Stomach smooth muscle (tissue), 2 donors: ENCODE data around the gene PNRC1.
"Not testable (repeated sequence)": the region's sequence is repeated elsewhere in the genome, so short reads cannot be mapped to it uniquely, and the experiment has no call there.

Experiments
- H3K27ac ChIP-seq: one replicate; pipeline ENCODE4 v1.7.0; 2013; ENCODE audit warnings: mild to moderate bottlenecking, low read length, inconsistent platforms
- H3K27me3 ChIP-seq, 2 donors: one replicate each; pipeline ENCODE4 v1.7.0; 2013; ENCODE audit warnings: low read length in 2 of 2; ENCODE audit not compliant: insufficient read depth in 2 of 2, control insufficient read depth in 1 of 2
- H3K36me3 ChIP-seq, 2 donors: one replicate each; pipeline ENCODE4 v1.7.0; 2013; ENCODE audit warnings: low read length in 2 of 2; ENCODE audit not compliant: control insufficient read depth in 2 of 2, insufficient read depth in 2 of 2
- H3K4me1 ChIP-seq: one replicate; pipeline ENCODE4 v1.7.0; 2013; ENCODE audit warnings: low read length; ENCODE audit not compliant: control insufficient read depth, insufficient read depth
- H3K4me3 ChIP-seq, 2 donors: one replicate each; pipeline ENCODE4 v1.7.0; 2013; ENCODE audit warnings: low read length in 2 of 2
- H3K9ac ChIP-seq, 2 donors: one replicate each; pipeline ENCODE4 v1.7.0; 2013; ENCODE audit warnings: low read length in 2 of 2, mild to moderate bottlenecking in 1 of 2
- H3K9me3 ChIP-seq, 2 donors: one replicate each; pipeline ENCODE4 v1.7.0; 2013; ENCODE audit warnings: low read length in 2 of 2; ENCODE audit not compliant: control insufficient read depth in 2 of 2
- donor health status: healthy.
- donor health status: Pancreatic carcinoma.

Gene PNRC1

GRCh38 chr6:89080281-89081128, at the start of gene PNRC1:
Gene PNRC1 (plus strand): TSS chr6:89080751. CDS start chr6:89080895, 144 bp downstream.
- Histone ChIP-seq H3K4me1 (peaks cover 5% of the 10 kb centered on the region), H3K4me3 (peak within 1 kb of the TSS; percentile 95 to 96)

GRCh38 chr6:89032599-89032998, 48.0 kb upstream of the PNRC1 start:
- Histone ChIP-seq H3K9me3 (no peaks in the 10 kb centered on the region), H3K36me3 (no peaks in the 10 kb centered on the region), H3K27me3 (no peaks in the 10 kb centered on the region), H3K9ac (no peak overlapping the region), H3K4me3 (no peak overlapping the region), H3K4me1 (peaks cover 15% of the 10 kb centered on the region), H3K27ac (no peak overlapping the region)

More at GRCh38 chr6:89080281-89081128, at the start of gene PNRC1:
- Histone ChIP-seq H3K9me3 (no peaks in the 10 kb centered on the region), H3K36me3 (peaks cover 8 to 24% of the 10 kb centered on the region in 2 donors), H3K9ac (peak within 1 kb of the TSS; percentile 99 to 100), H3K27ac (peak within 1 kb of the TSS; percentile 100), H3K27me3 (no peaks in the 10 kb centered on the region)

- Histone ChIP-seq H3K27ac (no peak overlapping the region), H3K9ac (no peak overlapping the region)
Observed at GRCh38 chr6:89033461-89033860, 47.1 kb upstream of the PNRC1 start.

GRCh38 chr6:89034116-89034515, 46.4 kb upstream of the PNRC1 start:
- not testable (repeated sequence) for H3K9ac ChIP-seq, H3K27ac ChIP-seq, H3K36me3 ChIP-seq, H3K4me3 ChIP-seq, H3K27me3 ChIP-seq, H3K9me3 ChIP-seq
- peaks cover 15% of the 10 kb centered on the region for H3K4me1 ChIP-seq

More at GRCh38 chr6:89033461-89033860, 47.1 kb upstream of the PNRC1 start:
- Histone ChIP-seq H3K36me3 (no peaks in the 10 kb centered on the region), H3K27me3 (no peaks in the 10 kb centered on the region), H3K4me3 (no peak overlapping the region), H3K9me3 (peaks cover 3 to 4% of the 10 kb centered on the region in 2 donors), H3K4me1 (peaks cover 15% of the 10 kb centered on the region)

- H3K9ac ChIP-seq: peak overlapping the region; percentile 61 to 68
- H3K27me3 ChIP-seq: no peaks in the 10 kb centered on the region
- peaks cover 15% of the 10 kb centered on the region for H3K4me1 ChIP-seq
- H3K27ac ChIP-seq: peak overlapping the region; percentile 93
- peaks cover 3 to 4% of the 10 kb centered on the region in 2 donors for H3K9me3 ChIP-seq
- peak overlapping the region; percentile 2 to 50 for H3K4me3 ChIP-seq
- no peaks in the 10 kb centered on the region for H3K36me3 ChIP-seq
Observed at GRCh38 chr6:89034586-89035251, 45.8 kb upstream of the PNRC1 start.

GRCh38 chr6:89035252-89036101, 45.1 kb upstream of the PNRC1 start:
- Histone ChIP-seq H3K9me3 (peaks cover 3 to 4% of the 10 kb centered on the region in 2 donors), H3K4me1 (peaks cover 15% of the 10 kb centered on the region), H3K27me3 (no peaks in the 10 kb centered on the region), H3K27ac (peak overlapping the region; percentile 93), H3K4me3 (peak overlapping the region; percentile 2 to 50), H3K36me3 (no peaks in the 10 kb centered on the region), H3K9ac (peak overlapping the region; percentile 61 to 68)

GRCh38 chr6:89037141-89037900, 43.2 kb upstream of the PNRC1 start:
- Histone ChIP-seq H3K27me3 (no peaks in the 10 kb centered on the region), H3K4me1 (peaks cover 15% of the 10 kb centered on the region), H3K9ac (no peak overlapping the region), H3K27ac (no peak overlapping the region), H3K36me3 (no peaks in the 10 kb centered on the region), H3K4me3 (no peak overlapping the region), H3K9me3 (peaks cover 3 to 4% of the 10 kb centered on the region in 2 donors)

- H3K9ac ChIP-seq, H3K27me3 ChIP-seq, H3K27ac ChIP-seq, H3K9me3 ChIP-seq, H3K4me3 ChIP-seq, H3K36me3 ChIP-seq: not testable (repeated sequence)
- peaks cover 15% of the 10 kb centered on the region for H3K4me1 ChIP-seq
Observed at GRCh38 chr6:89037901-89038293, 42.7 kb upstream of the PNRC1 start.

GRCh38 chr6:89042664-89043063, 37.9 kb upstream of the PNRC1 start:
- H3K27me3 ChIP-seq: no peaks in the 10 kb centered on the region
- H3K36me3 ChIP-seq: no peaks in the 10 kb centered on the region

More at GRCh38 chr6:89042664-89043063, 37.9 kb upstream of the PNRC1 start:
- H3K4me3 ChIP-seq: no peak overlapping the region
- no peak overlapping the region for H3K9ac ChIP-seq
- no peak overlapping the region for H3K27ac ChIP-seq
- no peaks in the 10 kb centered on the region for H3K4me1 ChIP-seq
- peaks cover 3 to 4% of the 10 kb centered on the region in 2 donors for H3K9me3 ChIP-seq
